GM19238 (cell line): ENCODE results near the gene EMC10.
A peak's percentile ranks its signal among the peaks of the same experiment; 100 is the strongest.
"Not testable (repeated sequence)": the region's sequence is repeated elsewhere in the genome, so short reads cannot be mapped to it uniquely, and the experiment has no call there.

Source experiments
- DNase-seq: peaks from one replicate; pipeline ENCODE4 v3.0.0; 2011; ENCODE audit warnings: low spot score; ENCODE audit not compliant: insufficient read length

Gene EMC10

DNA sequence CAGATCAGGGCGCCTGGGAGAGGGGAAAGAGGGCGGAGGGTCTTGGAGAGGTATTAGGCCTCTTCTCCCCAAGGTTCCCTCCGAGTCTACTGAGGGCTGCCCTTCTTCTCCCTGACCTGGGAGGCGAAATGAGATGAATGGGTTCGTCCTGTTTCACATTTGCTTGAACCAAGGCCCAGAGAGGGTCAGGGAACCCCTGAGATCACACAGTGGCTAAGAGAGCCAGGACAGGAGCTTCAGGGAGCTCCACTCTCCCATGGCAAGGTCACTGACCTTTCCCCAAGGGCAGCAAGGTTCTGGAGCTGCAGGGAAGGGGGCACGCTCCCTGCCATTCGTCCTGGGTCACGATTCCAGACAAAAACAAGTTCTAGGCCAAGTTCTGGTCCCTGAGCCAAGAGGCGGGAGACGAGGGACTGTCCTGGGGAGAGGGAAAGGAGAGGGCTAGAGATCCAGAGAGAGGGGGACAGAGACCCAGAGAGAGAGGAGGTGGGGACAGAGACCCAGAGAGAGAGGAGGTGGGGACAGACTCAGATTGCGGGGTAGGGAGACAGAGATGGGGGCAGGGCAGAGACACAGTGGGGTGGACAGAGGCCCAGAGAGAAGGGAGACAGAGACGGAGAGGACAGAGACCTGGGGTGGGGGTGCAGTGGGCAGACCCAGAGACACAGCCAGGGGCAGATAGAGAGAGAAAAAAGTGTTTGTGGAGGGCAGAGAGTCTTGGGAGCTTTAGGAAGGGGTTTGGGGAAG is 36.9 kb downstream of the EMC10 start:
- no peak for DNase-seq

- DNase-seq = no peak
These were observed 37.5 kb downstream of the EMC10 start, which contains the start of gene ASPDH for GRCh38 chr19:50513746-50514345. ASPDH (minus strand) TSS chr19:50513913; CDS start chr19:50513823, 90 bp downstream.

DNA sequence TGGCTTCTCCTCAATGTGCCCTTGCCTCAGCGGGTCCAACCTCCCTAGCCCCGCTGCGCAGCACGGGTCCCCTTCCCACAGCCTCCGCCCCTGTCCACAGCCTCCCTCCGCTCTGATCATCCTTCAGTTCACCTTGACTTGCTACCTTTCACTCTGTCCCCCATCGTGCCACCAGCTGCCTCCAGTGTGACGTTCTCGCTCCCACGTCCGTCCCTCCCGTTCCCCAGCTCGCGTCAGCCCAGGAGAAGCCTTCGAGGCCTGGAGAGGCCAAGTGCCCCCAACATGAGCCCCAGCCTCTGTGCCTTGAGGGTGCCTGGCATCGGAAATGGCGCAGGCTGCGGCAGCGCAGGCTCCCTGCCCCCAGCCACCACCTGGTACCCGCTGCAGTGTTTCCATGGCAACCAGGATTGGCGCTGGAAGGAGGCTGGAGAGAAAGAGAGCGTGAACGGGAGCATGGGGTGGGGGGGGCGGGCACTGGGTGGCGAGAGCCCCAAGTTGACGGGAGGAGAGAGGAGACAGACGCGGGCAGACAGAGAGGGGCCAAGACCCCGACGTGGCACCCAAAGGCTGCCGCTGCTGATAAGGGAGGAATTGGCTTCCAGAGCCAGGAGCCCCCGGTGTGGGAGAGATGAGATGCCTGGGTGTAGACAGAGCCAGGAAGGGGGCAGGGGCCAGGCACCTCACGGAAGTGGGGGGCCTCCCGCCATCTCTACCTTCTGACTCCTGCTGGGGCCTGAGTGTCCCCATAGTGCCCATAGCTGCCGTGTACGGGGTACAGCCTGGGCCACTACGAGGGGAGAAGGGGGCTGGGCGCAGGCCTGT is 38.2 kb downstream of the EMC10 start:
- DNase-seq = no peak

DNA sequence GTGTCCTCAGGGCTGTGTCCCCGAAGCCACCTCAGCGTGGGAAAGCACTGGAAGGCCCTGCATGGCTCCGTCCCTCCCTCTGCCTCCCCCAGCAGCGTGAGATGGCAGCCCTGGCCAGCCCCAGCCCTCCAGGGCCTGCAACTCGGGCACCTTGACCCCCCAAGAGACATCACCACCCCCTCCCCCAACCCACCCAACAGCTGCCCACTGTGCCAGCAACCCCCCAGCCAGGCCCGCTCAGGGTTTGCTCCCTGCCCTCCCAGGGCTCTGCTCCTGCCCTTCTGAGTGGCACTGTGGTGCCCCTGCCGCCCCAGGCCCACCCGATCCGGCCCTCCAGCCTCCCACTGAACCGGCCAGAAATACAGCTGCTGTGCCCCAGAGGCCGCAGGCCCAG is 38.9 kb downstream of the EMC10 start:
- no peak for DNase-seq

DNA sequence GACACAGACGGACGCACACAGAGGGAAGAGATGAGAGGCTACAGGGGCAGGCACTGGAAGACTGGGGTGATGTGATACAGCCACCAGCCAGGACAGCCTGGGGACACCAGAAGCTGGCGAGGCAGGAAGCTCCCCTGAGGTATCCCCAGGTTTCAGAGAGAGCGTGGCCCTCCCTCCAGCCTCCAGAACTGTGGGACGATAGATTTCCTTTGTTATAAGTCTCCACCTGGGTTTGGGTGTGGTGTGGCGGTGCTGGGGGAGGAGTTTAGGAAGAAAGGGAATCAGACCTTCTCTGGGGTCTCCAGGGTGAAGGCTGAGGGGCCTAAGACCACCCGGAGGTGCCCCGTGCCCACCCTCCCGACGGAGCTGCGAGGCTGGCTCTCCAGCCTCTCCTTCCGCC is 40.1 kb downstream of the EMC10 start:
- no peak for DNase-seq

GRCh38 chr19:50516964-50517703 is 40.8 kb downstream of the EMC10 start:
- no peak for DNase-seq

DNA sequence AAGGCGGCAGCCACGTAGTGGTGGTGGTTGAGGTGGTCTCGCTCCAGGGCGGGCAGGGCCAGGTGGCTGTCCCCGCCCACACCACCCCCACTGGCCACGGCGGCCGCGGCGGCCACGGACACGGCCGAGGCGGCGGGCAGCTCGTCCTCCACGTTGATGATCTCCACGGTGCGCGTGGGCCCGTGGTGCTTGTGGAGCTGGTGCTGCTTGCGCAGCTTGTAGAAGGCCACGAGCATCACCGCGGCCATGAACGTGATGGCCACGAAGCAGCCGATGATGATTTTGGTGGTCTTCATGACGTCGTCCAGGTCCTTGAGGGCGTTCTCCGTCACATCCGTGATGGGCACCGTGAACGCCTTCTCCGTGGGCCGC is 41.4 kb downstream of the EMC10 start:
- DNase-seq = no peak

GRCh38 chr19:50518091-50519005 is 42.0 kb downstream of the EMC10 start:
- DNase-seq = no peak

GRCh38 chr19:50519006-50519575 is 42.8 kb downstream of the EMC10 start:
- no peak for DNase-seq

- DNase-seq = no peak
These were observed 44.6 kb downstream of the EMC10 start for GRCh38 chr19:50520822-50521465.

DNA sequence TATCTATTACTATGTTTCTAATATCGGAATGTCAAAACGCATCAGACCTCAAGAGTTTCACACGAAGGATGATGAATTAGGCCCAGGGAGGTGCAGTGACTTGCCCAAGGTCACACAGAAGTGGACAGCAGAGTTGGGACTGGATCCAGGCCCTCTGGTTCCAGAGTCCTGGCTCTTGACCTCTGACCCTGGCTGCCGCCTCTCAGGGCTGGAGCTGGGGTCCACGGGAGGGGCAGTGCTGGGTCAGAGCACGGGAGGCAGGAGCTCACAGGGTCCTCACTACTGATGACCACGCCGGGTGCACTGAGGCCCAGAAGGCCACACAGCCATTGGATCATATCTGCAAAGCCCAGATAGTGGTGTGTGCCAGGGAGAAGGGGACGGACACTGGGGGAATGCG is 46.6 kb downstream of the EMC10 start:
- no peak for DNase-seq

DNA sequence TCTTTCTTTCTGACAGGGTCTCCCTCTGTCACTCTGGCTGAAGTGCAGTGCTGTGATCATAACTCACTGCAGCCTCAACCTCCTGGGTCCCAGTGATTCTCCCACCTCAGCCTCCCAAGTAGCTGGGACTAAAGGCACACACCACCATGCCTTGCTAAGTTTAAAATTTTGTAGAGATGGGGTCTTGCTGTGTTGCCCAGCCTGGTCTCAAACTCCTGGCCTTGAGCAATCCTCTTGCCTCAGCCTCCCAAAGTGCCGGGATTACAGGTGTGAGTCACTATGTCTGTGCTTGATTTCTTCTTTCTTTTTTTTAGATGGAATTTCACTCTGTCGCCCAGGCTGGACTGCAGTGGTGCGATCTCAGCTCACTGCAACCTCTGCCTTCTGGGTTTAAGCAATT is 51.7 kb downstream of the EMC10 start:
- not testable (repeated sequence) for DNase-seq

GRCh38 chr19:50531171-50531612 is 54.9 kb downstream of the EMC10 start:
- no peak for DNase-seq

DNA sequence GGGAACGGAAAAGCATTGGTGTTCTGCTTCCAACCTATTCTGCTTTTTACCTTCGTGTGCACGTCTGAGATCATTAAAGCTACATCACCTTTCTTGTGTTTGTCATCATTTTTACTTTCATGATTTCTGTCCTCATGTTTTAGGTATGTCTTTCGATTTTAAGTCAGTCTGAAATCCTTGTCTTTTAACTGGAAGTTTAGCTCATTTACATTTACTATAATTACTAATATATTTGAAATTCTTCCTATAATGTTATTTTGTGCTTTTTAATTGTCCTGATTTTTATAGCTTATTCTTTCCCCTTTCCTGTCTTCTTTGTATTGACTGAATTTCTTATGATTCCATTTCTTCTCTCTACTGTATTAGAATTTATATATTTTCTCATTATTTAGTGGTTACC is 56.6 kb downstream of the EMC10 start:
- no peak for DNase-seq

GRCh38 chr19:50534478-50534877 is 58.2 kb downstream of the EMC10 start:
- no peak for DNase-seq

DNA sequence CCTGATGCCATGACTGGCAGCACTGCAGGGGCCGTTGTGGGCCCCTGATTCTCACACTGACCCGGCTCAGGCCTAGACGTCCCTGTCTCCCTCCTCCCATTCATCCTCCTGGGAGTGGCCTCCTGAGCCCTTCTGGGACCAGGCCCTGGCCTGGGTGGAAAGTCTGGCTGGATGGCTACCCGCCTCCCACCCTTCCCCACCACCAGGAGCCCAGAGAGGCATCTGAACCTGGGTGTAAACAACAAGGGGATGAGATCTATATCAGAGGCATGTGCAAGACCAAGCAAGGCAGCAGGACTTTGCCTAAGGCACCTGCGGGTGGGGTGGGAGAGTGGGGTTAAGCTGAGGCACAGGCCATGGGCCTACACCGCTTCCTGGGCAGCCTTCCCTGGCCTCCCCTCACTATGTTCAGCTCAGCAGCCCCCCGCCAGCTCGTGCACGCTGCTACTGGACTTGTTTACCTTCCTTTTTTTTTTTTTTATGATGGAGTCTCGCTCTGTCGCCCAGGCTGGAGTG is 59.4 kb downstream of the EMC10 start:
- DNase-seq = no peak

DNA sequence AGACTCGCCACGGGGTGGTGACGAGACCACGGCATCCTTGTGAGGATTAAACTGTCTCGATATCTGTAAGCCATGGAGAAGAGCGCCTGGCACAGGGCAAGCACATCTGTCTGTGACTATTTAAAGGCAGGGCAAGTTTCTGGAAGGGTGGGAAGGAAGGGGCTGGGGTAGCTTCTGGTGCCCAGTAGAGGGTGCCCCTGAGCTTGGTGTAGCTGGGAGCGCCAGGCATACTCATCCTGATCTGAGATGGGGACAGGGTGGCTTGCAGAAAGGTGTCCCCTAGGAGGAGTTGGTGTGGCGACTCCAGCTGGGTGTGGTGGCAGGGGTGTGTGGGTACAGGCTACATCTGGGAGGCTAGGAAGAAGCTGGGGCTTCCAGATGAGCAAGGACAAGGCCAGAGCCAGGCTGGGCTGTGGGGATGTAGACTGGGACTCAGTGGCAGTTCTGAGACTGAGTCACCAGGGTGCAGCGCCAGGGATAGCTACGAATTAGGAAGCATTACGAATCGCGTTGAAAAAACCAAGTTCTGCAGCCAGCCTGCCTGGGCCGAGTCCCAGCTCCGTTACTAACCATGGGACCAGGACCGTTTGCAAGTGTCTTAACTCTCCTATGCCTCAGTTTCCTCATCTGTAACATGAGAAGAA is 60.5 kb downstream of the EMC10 start:
- DNase-seq = no peak

- DNase-seq = no peak
These were observed 61.0 kb downstream of the EMC10 start for GRCh38 chr19:50537306-50537685.

GRCh38 chr19:50537769-50538230 is 61.5 kb downstream of the EMC10 start:
- DNase-seq = peak; percentile 78
